OCI-LY7 (cell line): ENCODE results near the gene SRGAP3. TPM values are rescaled to one million over a fixed set of nuclear protein-coding genes. Genes with fewer than 3 reads are reported as not detected.

ENCODE experiments used
- BruUV-seq: library from RNA; stranded (reverse); fragments of 400-500 nt; replicated peaks from 2 replicates; lab custom pipeline; 2021; lab: Mats Ljungman, UMichigan
- CTCF ChIA-PET: fragments of 300-600 bp; sonication (Branson Sonifier 250); formaldehyde crosslinking; loops from one replicate; lab custom pipeline; 2022; ENCODE audit warnings: antibody characterized with exemption; ENCODE audit not compliant: unreplicated experiment; lab: Charles Lee
- POLR2A ChIA-PET: fragments of 300-600 bp; sonication (Branson Sonifier 250); formaldehyde crosslinking; loops from one replicate; lab custom pipeline; 2022; ENCODE audit warnings: antibody characterized with exemption; lab: Charles Lee
- DNase-seq: peaks from one replicate; pipeline ENCODE4 v3.0.0-alpha.2; 2015; ENCODE audit warnings: low spot score
- H2AFZ ChIP-seq: fragments of 200-600 bp; sonication (generic), shearing (Covaris generic); 2 replicates; pipeline ENCODE4 v1.6.1; 2014; ENCODE audit warnings: mild to moderate bottlenecking, antibody characterized with exemption, low read length, moderate library complexity
- H3K27ac ChIP-seq: fragments of 200-600 bp; sonication (generic); 2 replicates; pipeline ENCODE4 v1.5.1; 2014; ENCODE audit warnings: mixed run types, low read depth, mild to moderate bottlenecking, moderate library complexity, low read length, inconsistent platforms; ENCODE audit not compliant: poor library complexity, severe bottlenecking
- H3K36me3 ChIP-seq: fragments of 200-600 bp; sonication (generic); 2 replicates; pipeline ENCODE4 v1.6.1; 2014; ENCODE audit warnings: mild to moderate bottlenecking, antibody characterized with exemption, low read length, moderate library complexity, mixed read lengths; ENCODE audit not compliant: insufficient read depth
- H3K4me1 ChIP-seq: fragments of 200-600 bp; sonication (generic); 2 replicates; pipeline ENCODE4 v1.5.1; 2014; ENCODE audit warnings: mild to moderate bottlenecking, low read length; ENCODE audit not compliant: insufficient read depth, poor library complexity, severe bottlenecking
- H3K4me2 ChIP-seq: fragments of 200-600 bp; sonication (generic); 2 replicates; pipeline ENCODE4 v1.6.1; 2014; ENCODE audit warnings: mild to moderate bottlenecking, low read length
- H3K4me3 ChIP-seq: fragments of 200-600 bp; sonication (generic); 2 replicates; pipeline ENCODE4 v1.5.1; 2014; ENCODE audit warnings: mild to moderate bottlenecking, low read depth, low read length; ENCODE audit not compliant: poor library complexity, severe bottlenecking
- H3K79me2 ChIP-seq: fragments of 200-600 bp; sonication (generic); 2 replicates; pipeline ENCODE4 v1.6.1; 2016; ENCODE audit warnings: low read depth, mild to moderate bottlenecking, low read length, moderate library complexity, mixed read lengths; ENCODE audit not compliant: insufficient read depth
- H3K9me2 ChIP-seq: fragments of 200-600 bp; sonication (generic); 2 replicates; pipeline ENCODE4 v1.6.1; 2016; ENCODE audit warnings: mild to moderate bottlenecking, low read length, mixed read lengths; ENCODE audit not compliant: insufficient read depth
- H3K9me3 ChIP-seq: fragments of 200-600 bp; sonication (generic); 2 replicates; pipeline ENCODE4 v1.6.1; 2014; ENCODE audit warnings: mild to moderate bottlenecking, mixed run types, low read length, mixed read lengths
- H4K20me1 ChIP-seq: fragments of 200-600 bp; sonication (generic); 2 replicates; pipeline ENCODE4 v1.6.1; 2014; ENCODE audit warnings: mild to moderate bottlenecking, antibody characterized with exemption, low read length, moderate library complexity, mixed read lengths; ENCODE audit not compliant: insufficient read depth
- CTCF ChIP-seq: fragments of 200-600 bp; sonication (generic); conservative IDR thresholded peaks from 2 replicates; pipeline ENCODE4 v1.5.1; 2014; ENCODE audit warnings: mild to moderate bottlenecking, antibody characterized with exemption, low read length, moderate library complexity, mixed read lengths
- EZH2phosphoT487 ChIP-seq: fragments of 200-600 bp; sonication (generic); IDR thresholded peaks from 2 replicates; pipeline ENCODE4 v1.6.1; 2018; ENCODE audit warnings: low read depth, borderline replicate concordance, mild to moderate bottlenecking, mixed run types, antibody characterized with exemption, low read length, moderate library complexity, mixed read lengths
- intact Hi-C: fragments of 100-400 bp; cut with micrococcal nuclease; formaldehyde crosslinking; loops from one replicate; pipeline ENCODE4 v1.10.0; 2022; ENCODE audit not compliant: unreplicated experiment
- total RNA-seq, 2 experiments: library from RNA; depleted of rRNA in 1 of 2; stranded (reverse); fragments of >200 nt in 1 of 2; shearing (Covaris generic) in 1 of 2; gene quantifications; 2 replicates each; pipeline ENCODE4 v1.2.3, GENCODE V29; 2014 to 2022

SRGAP3 gene
- total RNA-seq, 2 experiments from 2014 or later: 1.5 to 1.7 TPM

GRCh38 chr3:9116336-9116735 is 133.1 kb downstream of the SRGAP3 start:
- TF ChIP-seq EZH2phosphoT487 (no peak), CTCF (no peak)
- Histone ChIP-seq H3K79me2 (no peaks in the 10 kb centered on the region), H3K4me1 (no peaks in the 10 kb centered on the region), H2AFZ (no peak overlapping the region), H3K4me3 (no peak overlapping the region), H4K20me1 (no peaks in the 10 kb centered on the region), H3K27ac (no peak overlapping the region), H3K4me2 (no peak overlapping the region), H3K36me3 (no peaks in the 10 kb centered on the region), H3K9me2 (no peaks in the 10 kb centered on the region), H3K9me3 (no peaks in the 10 kb centered on the region)
- CTCF ChIA-PET: no interaction called here
- BruUV-seq: no TSS peak
- POLR2A ChIA-PET: no interaction called here
- intact Hi-C loops: no loop called here
- no peak for DNase-seq

GRCh38 chr3:9115336-9115735 is 134.1 kb downstream of the SRGAP3 start:
- no peak overlapping the region for H2AFZ ChIP-seq
- no peak overlapping the region for H3K4me2 ChIP-seq
- H4K20me1 ChIP-seq: no peaks in the 10 kb centered on the region
- no peak overlapping the region for H3K4me3 ChIP-seq
- ChIA-PET CTCF (no interaction called here), POLR2A (no interaction called here)
- TF ChIP-seq EZH2phosphoT487: no peak
- TF ChIP-seq CTCF: no peak
- intact Hi-C loops: no loop called here
- no TSS peak for BruUV-seq
- H3K27ac ChIP-seq: no peak overlapping the region
- H3K36me3 ChIP-seq: no peaks in the 10 kb centered on the region
- H3K9me2 ChIP-seq: no peaks in the 10 kb centered on the region
- DNase-seq: no peak
- no peaks in the 10 kb centered on the region for H3K79me2 ChIP-seq
- H3K9me3 ChIP-seq: no peaks in the 10 kb centered on the region
- no peaks in the 10 kb centered on the region for H3K4me1 ChIP-seq

- ChIA-PET POLR2A (no interaction called here), CTCF (no interaction called here)
- no TSS peak for BruUV-seq
- H3K79me2 ChIP-seq: no peaks in the 10 kb centered on the region
- H3K4me2 ChIP-seq: no peak overlapping the region
- H2AFZ ChIP-seq: no peak overlapping the region
- no peaks in the 10 kb centered on the region for H3K9me3 ChIP-seq
- DNase-seq: no peak
- H4K20me1 ChIP-seq: no peaks in the 10 kb centered on the region
- H3K27ac ChIP-seq: no peak overlapping the region
- no peaks in the 10 kb centered on the region for H3K9me2 ChIP-seq
- H3K4me3 ChIP-seq: no peak overlapping the region
- H3K4me1 ChIP-seq: no peaks in the 10 kb centered on the region
- no peaks in the 10 kb centered on the region for H3K36me3 ChIP-seq
- intact Hi-C loops: no loop called here
- TF ChIP-seq CTCF (no peak), EZH2phosphoT487 (no peak)
These were observed 136.4 kb downstream of the SRGAP3 start for GRCh38 chr3:9113040-9113439.
